HG03571 (cell line): ENCODE data around the gene TCL1B.

Experiments
- ATAC-seq: cut with Tn5 transposase; IDR thresholded peaks from one replicate; pipeline ENCODE4 v1.9.1; 2021; ENCODE audit not compliant: unreplicated experiment

Gene TCL1B

GRCh38 chr14:95666450-95666849, 19.8 kb upstream of the TCL1B start:
- ATAC-seq = no peak

GRCh38 chr14:95667249-95667693, 19.0 kb upstream of the TCL1B start:
- no peak for ATAC-seq

- ATAC-seq = peak; percentile 37
These were observed 17.9 kb upstream of the TCL1B start for GRCh38 chr14:95668235-95668772.

GRCh38 chr14:95674613-95675012, 11.6 kb upstream of the TCL1B start:
- ATAC-seq = no peak

GRCh38 chr14:95675486-95675885, 10.7 kb upstream of the TCL1B start:
- no peak for ATAC-seq

GRCh38 chr14:95677179-95677835, 8.9 kb upstream of the TCL1B start:
- no peak for ATAC-seq

GRCh38 chr14:95679148-95679815, 6.9 kb upstream of the TCL1B start:
- no peak for ATAC-seq

- ATAC-seq = no peak
These were observed 6.1 kb upstream of the TCL1B start for GRCh38 chr14:95679998-95680735.

- no peak for ATAC-seq
These were observed 5.1 kb upstream of the TCL1B start for GRCh38 chr14:95681153-95681552.

- no peak for ATAC-seq
These were observed 2.4 kb upstream of the TCL1B start for GRCh38 chr14:95683793-95684192.

GRCh38 chr14:95686935-95687334, 709 bp downstream of the TCL1B start:
- no peak for ATAC-seq

GRCh38 chr14:95689441-95689840, 3.2 kb downstream of the TCL1B start:
- ATAC-seq = no peak

- ATAC-seq = no peak
These were observed 4.6 kb downstream of the TCL1B start for GRCh38 chr14:95690815-95691214.

- no peak for ATAC-seq
These were observed 5.4 kb downstream of the TCL1B start for GRCh38 chr14:95691591-95691990.

GRCh38 chr14:95692109-95692508, 5.9 kb downstream of the TCL1B start:
- ATAC-seq = no peak

GRCh38 chr14:95695051-95695450, 8.8 kb downstream of the TCL1B start:
- no peak for ATAC-seq

- ATAC-seq = peak; percentile 41
These were observed 9.7 kb downstream of the TCL1B start for GRCh38 chr14:95695913-95696312.

GRCh38 chr14:95696741-95697140, 10.5 kb downstream of the TCL1B start:
- no peak for ATAC-seq

GRCh38 chr14:95697764-95698163, 11.5 kb downstream of the TCL1B start:
- ATAC-seq = no peak

GRCh38 chr14:95698287-95698686, 12.1 kb downstream of the TCL1B start:
- ATAC-seq = no peak

GRCh38 chr14:95699412-95699811, 13.2 kb downstream of the TCL1B start:
- peak; percentile 39 for ATAC-seq
